ENCODE data around the gene ANTKMT. TPM values are rescaled to one million over a fixed set of nuclear protein-coding genes. Genes with fewer than 3 reads are reported as not detected.

ANTKMT gene
- total RNA-seq, 1 donor from 2014 or later = 22.6 TPM

DNA sequence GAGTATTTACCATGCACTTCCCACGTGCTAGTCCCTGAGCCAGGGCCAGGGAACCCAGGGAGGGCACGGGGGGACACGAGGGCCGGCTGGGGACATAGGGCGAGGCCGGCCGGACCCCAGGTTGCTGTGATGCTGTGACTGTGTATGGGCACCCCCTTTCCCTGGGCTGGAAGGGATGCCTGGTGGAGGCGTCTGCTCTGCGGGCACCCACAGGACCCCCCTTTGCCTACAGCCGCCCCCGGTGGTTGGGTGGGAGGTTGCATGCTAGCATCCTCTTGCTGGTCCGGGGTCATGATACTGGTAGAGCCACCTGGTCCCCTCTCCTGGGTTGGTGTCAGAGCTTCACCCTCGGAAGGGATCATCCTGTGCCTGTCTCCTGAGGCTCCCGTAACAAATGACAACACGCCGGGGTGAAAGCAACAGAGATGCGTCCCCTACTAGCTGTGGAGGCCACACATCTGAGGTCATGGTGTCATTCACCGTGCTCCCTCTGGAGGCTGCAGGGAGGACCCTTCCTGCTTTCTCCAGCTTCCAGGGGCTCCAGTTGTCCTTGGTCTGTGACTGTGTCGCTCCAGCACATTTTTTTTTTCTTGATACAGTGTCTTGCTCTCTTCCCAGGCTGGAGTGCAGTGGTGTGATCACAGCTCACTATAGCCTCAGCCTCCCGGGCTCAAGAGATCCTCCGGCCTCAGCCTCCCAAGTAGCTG, 23.0 kb downstream of the ANTKMT start:
- peaks cover 2% of the 10 kb centered on the region for H3K36me3 ChIP-seq (ENCODE audit: insufficient read depth, low read length)
- no peak overlapping the region for H2AFZ ChIP-seq (ENCODE audit: low read depth, low read length)
- Mint-ChIP-seq H3K36me3 (ENCODE audit: low read depth, unreplicated experiment) (no peaks in the 10 kb centered on the region), H3K9me3 (ENCODE audit: unreplicated experiment) (no peaks in the 10 kb centered on the region), H3K27me3 (ENCODE audit: low read depth, unreplicated experiment) (no peaks in the 10 kb centered on the region), H3K27ac (ENCODE audit: unreplicated experiment) (no peak overlapping the region), H3K4me1 (ENCODE audit: low read depth, unreplicated experiment) (peaks cover 5% of the 10 kb centered on the region), H3K4me3 (ENCODE audit: unreplicated experiment) (no peak overlapping the region)
- H3K9me3 ChIP-seq (ENCODE audit: insufficient read depth, low read depth, low read length) = no peaks in the 10 kb centered on the region
- H3K27me3 ChIP-seq (ENCODE audit: insufficient read depth, low read length) = no peaks in the 10 kb centered on the region
- H3K79me2 ChIP-seq (ENCODE audit: insufficient read depth, low read length) = peaks cover 11% of the 10 kb centered on the region
- no peak for TF ChIP-seq EZH2 (IDR thresholded peaks at IDR 0.05; ENCODE audit: insufficient read depth, low read length)
- TF ChIP-seq, protein P1, sequence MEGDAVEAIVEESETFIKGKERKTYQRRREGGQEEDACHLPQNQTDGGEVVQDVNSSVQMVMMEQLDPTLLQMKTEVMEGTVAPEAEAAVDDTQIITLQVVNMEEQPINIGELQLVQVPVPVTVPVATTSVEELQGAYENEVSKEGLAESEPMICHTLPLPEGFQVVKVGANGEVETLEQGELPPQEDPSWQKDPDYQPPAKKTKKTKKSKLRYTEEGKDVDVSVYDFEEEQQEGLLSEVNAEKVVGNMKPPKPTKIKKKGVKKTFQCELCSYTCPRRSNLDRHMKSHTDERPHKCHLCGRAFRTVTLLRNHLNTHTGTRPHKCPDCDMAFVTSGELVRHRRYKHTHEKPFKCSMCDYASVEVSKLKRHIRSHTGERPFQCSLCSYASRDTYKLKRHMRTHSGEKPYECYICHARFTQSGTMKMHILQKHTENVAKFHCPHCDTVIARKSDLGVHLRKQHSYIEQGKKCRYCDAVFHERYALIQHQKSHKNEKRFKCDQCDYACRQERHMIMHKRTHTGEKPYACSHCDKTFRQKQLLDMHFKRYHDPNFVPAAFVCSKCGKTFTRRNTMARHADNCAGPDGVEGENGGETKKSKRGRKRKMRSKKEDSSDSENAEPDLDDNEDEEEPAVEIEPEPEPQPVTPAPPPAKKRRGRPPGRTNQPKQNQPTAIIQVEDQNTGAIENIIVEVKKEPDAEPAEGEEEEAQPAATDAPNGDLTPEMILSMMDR (IDR thresholded peaks at IDR 0.05; ENCODE audit: insufficient read depth, low read depth, low read length) = no peak
- H3K27ac ChIP-seq (ENCODE audit: low read depth, low read length) = no peak overlapping the region
- H3K4me2 ChIP-seq (ENCODE audit: low read length) = no peak overlapping the region
- no peak overlapping the region for H3K4me3 ChIP-seq (ENCODE audit: insufficient read depth, low read depth, low read length)
- no peak for FAIRE-seq
- peaks cover 5% of the 10 kb centered on the region for H4K20me1 ChIP-seq (ENCODE audit: insufficient read depth, low read length)
- no peak overlapping the region for H3K9ac ChIP-seq (ENCODE audit: low read length)
- DNase-seq (ENCODE audit: low read depth) = no peak
- peaks cover 9% of the 10 kb centered on the region for H3K4me1 ChIP-seq (ENCODE audit: insufficient read depth, low read length)

DNA sequence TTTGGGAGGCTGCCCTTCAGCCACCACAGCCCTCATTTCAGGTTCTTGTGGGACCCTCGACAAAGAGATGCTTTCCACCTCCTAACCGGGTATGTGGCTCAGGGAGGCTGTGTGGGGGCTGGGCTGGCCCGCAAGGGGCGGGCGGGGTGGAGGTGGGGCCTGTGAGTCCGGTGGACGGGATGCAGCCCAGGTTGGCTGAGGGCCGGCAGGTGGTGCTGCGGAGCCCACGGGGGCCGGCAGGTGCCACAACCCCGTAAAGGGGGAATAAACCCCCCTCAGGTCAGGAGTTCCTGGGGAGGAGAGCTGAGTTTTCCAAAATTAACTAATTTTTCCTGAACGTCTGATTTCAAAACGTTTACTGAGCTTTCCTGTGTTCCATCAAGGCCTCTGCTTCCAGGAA, 24.8 kb downstream of the ANTKMT start:
- FAIRE-seq = no peak

More for the DNA sequence above, 24.8 kb downstream of the ANTKMT start:
- H3K4me3 Mint-ChIP-seq (ENCODE audit: unreplicated experiment) = no peak overlapping the region
- no peaks in the 10 kb centered on the region for H3K36me3 Mint-ChIP-seq (ENCODE audit: low read depth, unreplicated experiment)
- no peak overlapping the region for H3K9ac ChIP-seq (ENCODE audit: low read length)
- H3K36me3 ChIP-seq (ENCODE audit: insufficient read depth, low read length) = no peaks in the 10 kb centered on the region
- no peaks in the 10 kb centered on the region for H3K9me3 ChIP-seq (ENCODE audit: insufficient read depth, low read depth, low read length)
- H3K79me2 ChIP-seq (ENCODE audit: insufficient read depth, low read length) = no peaks in the 10 kb centered on the region
- no peak overlapping the region for H3K27ac Mint-ChIP-seq (ENCODE audit: unreplicated experiment)
- peaks cover 3% of the 10 kb centered on the region for H3K4me1 Mint-ChIP-seq (ENCODE audit: low read depth, unreplicated experiment)
- H3K27me3 ChIP-seq (ENCODE audit: insufficient read depth, low read length) = no peaks in the 10 kb centered on the region
- no peaks in the 10 kb centered on the region for H3K27me3 Mint-ChIP-seq (ENCODE audit: low read depth, unreplicated experiment)
- H3K27ac ChIP-seq (ENCODE audit: low read depth, low read length) = no peak overlapping the region
- no peaks in the 10 kb centered on the region for H4K20me1 ChIP-seq (ENCODE audit: insufficient read depth, low read length)
- H3K4me3 ChIP-seq (ENCODE audit: insufficient read depth, low read depth, low read length) = no peak overlapping the region
- DNase-seq (ENCODE audit: low read depth) = no peak
- no peaks in the 10 kb centered on the region for H3K9me3 Mint-ChIP-seq (ENCODE audit: unreplicated experiment)
- no peak for TF ChIP-seq EZH2 (IDR thresholded peaks at IDR 0.05; ENCODE audit: insufficient read depth, low read length)
- TF ChIP-seq, protein P1 (IDR thresholded peaks at IDR 0.05; ENCODE audit: insufficient read depth, low read depth, low read length) = no peak
- peaks cover 3% of the 10 kb centered on the region for H3K4me1 ChIP-seq (ENCODE audit: insufficient read depth, low read length)
- H2AFZ ChIP-seq (ENCODE audit: low read depth, low read length) = no peak overlapping the region
- no peak overlapping the region for H3K4me2 ChIP-seq (ENCODE audit: low read length)

Data from astrocyte (in vitro differentiated cells and primary cell).